Natural killer cell (primary cell): ENCODE results near the gene PPP3CA. TPM values are rescaled to one million over a fixed set of nuclear protein-coding genes. Genes with fewer than 3 reads are reported as not detected.

Experiments
- ATAC-seq, 3 donors: fragments of 150-1000 bp in 2 of 3; fragments of 200-7000 bp in 1 of 3; cut with Tn5 transposase; 1 replicate in 1 of 3; 2 replicates in 2 of 3; pipeline ENCODE4 v1.10.0; 2021; ENCODE audit warnings: mild to moderate bottlenecking in 2 of 3, moderate library complexity in 2 of 3
- DNase-seq, 2 donors: peaks; one replicate each; pipeline versions ENCODE4 v3.0.0 to v3.0.0-alpha.2; 2013 to 2021; ENCODE audit warnings: mixed read lengths in 1 of 2
- H3K27ac ChIP-seq: one replicate; pipeline ENCODE4 v1.5.1; 2013; ENCODE audit warnings: mild to moderate bottlenecking, low read length
- H3K27me3 ChIP-seq: one replicate; pipeline ENCODE4 v1.6.1; 2013; ENCODE audit warnings: low read length; ENCODE audit not compliant: control insufficient read depth, insufficient read depth
- H3K36me3 ChIP-seq: one replicate; pipeline ENCODE4 v1.6.1; 2013; ENCODE audit warnings: low read length; ENCODE audit not compliant: control insufficient read depth, insufficient read depth
- H3K4me1 ChIP-seq: one replicate; pipeline ENCODE4 v1.6.1; 2013; ENCODE audit warnings: low read length; ENCODE audit not compliant: control insufficient read depth, insufficient read depth
- H3K4me3 ChIP-seq: one replicate; pipeline ENCODE4 v1.5.1; 2013; ENCODE audit warnings: low read length
- H3K9me3 ChIP-seq: one replicate; pipeline ENCODE4 v1.6.1; 2013; ENCODE audit warnings: low read length; ENCODE audit not compliant: control insufficient read depth, insufficient read depth
- H3K27ac Mint-ChIP-seq, 2 donors: one replicate each; pipeline ENCODE4 v1.8.0; 2022; ENCODE audit warnings: mild to moderate bottlenecking in 2 of 2, mixed read lengths in 2 of 2, moderate library complexity in 1 of 2
- H3K27me3 Mint-ChIP-seq, 2 donors: one replicate each; pipeline ENCODE4 v1.8.0; 2022; ENCODE audit warnings: low read depth in 2 of 2, mixed read lengths in 2 of 2
- H3K36me3 Mint-ChIP-seq: one replicate; pipeline ENCODE4 v1.8.0; 2022; ENCODE audit warnings: mixed read lengths
- H3K4me1 Mint-ChIP-seq, 2 donors: one replicate each; pipeline ENCODE4 v1.8.0; 2022; ENCODE audit warnings: mixed read lengths in 2 of 2
- H3K4me3 Mint-ChIP-seq: one replicate; pipeline ENCODE4 v1.8.0; 2022; ENCODE audit warnings: mild to moderate bottlenecking, moderate library complexity, mixed read lengths
- H3K9me3 Mint-ChIP-seq, 2 donors: one replicate each; pipeline ENCODE4 v1.8.0; 2022; ENCODE audit warnings: mixed read lengths in 2 of 2
- CTCF ChIP-seq: fragments of 200-600 bp; IDR thresholded peaks from one replicate; pipeline ENCODE4 v1.8.0; 2022; ENCODE audit warnings: antibody characterized with exemption
- WGBS: methylation state at CpG from one replicate; pipeline ENCODE4 v1.1.7; 2013; ENCODE audit warnings: missing lambda C conversion rate; ENCODE audit not compliant: insufficient coverage; 5-methylcytosine and 5-hydroxymethylcytosine counted together
- intact Hi-C: fragments of 100-400 bp; cut with micrococcal nuclease; formaldehyde crosslinking; loops from one replicate; pipeline ENCODE4 v1.14.2; 2022
- total RNA-seq, 4 donors: library from RNA; stranded (reverse); fragments of 120-200 nt in 1 of 4; gene quantifications; one replicate each; pipeline versions ENCODE4 v1.2.3 to v1.2.4, GENCODE V29; 2013 to 2022

The PPP3CA gene
- total RNA-seq, 3 donors from 2014 or later (not counting 1 experiment from before 2014, with no cell fraction given): 53.1 to 73.1 (median 58.0) TPM

GRCh38 chr4:101065346-101065745 lies 282.0 kb downstream of the PPP3CA start:
- intact Hi-C loops: no loop called here
- Histone ChIP-seq H3K4me3 (no peak overlapping the region), H3K27ac (no peak overlapping the region), H3K27me3 (no peaks in the 10 kb centered on the region), H3K36me3 (peaks cover 28% of the 10 kb centered on the region), H3K9me3 (no peaks in the 10 kb centered on the region), H3K4me1 (no peaks in the 10 kb centered on the region)
- H3K4me1 Mint-ChIP-seq: peaks cover 11 to 22% of the 10 kb centered on the region in 2 donors
- no peak overlapping the region for H3K4me3 Mint-ChIP-seq
- peak overlapping the region in 1 of 2 donors; percentile 64 for H3K27ac Mint-ChIP-seq
- no peak for TF ChIP-seq CTCF
- WGBS: 89% methylated on average over 1 of the region's 1 CpG
- ATAC-seq (no peak), DNase-seq (no peak)
- H3K36me3 Mint-ChIP-seq: no peaks in the 10 kb centered on the region
- no peaks in the 10 kb centered on the region for H3K27me3 Mint-ChIP-seq
- no peaks in the 10 kb centered on the region for H3K9me3 Mint-ChIP-seq

DNA sequence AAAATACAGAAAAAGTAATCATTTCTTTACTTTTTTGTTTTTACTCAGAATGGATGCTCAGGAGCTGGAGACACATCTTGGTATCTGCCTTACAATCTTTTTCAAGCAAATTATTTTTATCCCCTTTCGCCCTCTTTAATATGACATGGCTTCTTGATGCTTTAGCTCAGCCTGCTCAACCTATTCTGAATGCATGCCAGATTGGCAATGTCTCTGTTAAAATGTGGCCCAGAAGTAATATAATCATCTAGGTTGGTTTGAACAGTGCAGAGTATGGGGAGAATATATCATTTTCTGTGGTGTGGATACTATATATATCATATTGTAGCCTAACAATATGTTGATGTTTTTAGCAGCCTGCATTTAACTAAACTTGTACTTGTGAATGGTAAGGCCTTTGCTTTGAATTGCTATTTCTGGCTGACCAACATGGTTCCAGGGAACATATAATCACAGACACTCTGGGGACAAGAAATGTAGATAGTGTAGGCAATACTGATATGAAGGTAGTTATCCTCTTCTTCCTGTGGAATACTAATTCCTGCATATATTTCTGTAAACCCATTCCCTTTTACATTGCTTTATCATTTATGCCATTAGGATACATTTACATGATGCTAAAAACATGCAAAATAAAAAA lies 282.7 kb downstream of the PPP3CA start:
- H3K27me3 ChIP-seq: no peaks in the 10 kb centered on the region
- Mint-ChIP-seq H3K27ac (peak overlapping the region in 1 of 2 donors; percentile 64), H3K4me1 (peaks cover 11 to 22% of the 10 kb centered on the region in 2 donors), H3K27me3 (no peaks in the 10 kb centered on the region), H3K9me3 (no peaks in the 10 kb centered on the region), H3K4me3 (no peak overlapping the region), H3K36me3 (no peaks in the 10 kb centered on the region)
- ATAC-seq (no peak), DNase-seq (no peak)
- H3K4me3 ChIP-seq: no peak overlapping the region
- no peak overlapping the region for H3K27ac ChIP-seq
- intact Hi-C loops: no loop called here
- WGBS: 100% methylated on average over 1 of the region's 1 CpG
- no peaks in the 10 kb centered on the region for H3K9me3 ChIP-seq
- peaks cover 32% of the 10 kb centered on the region for H3K36me3 ChIP-seq
- TF ChIP-seq CTCF: no peak
- H3K4me1 ChIP-seq: no peaks in the 10 kb centered on the region

GRCh38 chr4:101055392-101055791 lies 291.9 kb downstream of the PPP3CA start:
- Mint-ChIP-seq H3K9me3 (no peaks in the 10 kb centered on the region), H3K4me1 (peaks cover 6 to 28% of the 10 kb centered on the region in 2 donors), H3K27ac (peak overlapping the region in 1 of 2 donors; percentile 58), H3K27me3 (no peaks in the 10 kb centered on the region), H3K36me3 (no peaks in the 10 kb centered on the region), H3K4me3 (no peak overlapping the region)
- H3K27ac ChIP-seq: no peak overlapping the region
- no peaks in the 10 kb centered on the region for H3K27me3 ChIP-seq
- peaks cover 4% of the 10 kb centered on the region for H3K36me3 ChIP-seq
- intact Hi-C loops: no loop called here
- no peak for DNase-seq
- ATAC-seq: no peak
- no peak overlapping the region for H3K4me3 ChIP-seq
- H3K9me3 ChIP-seq: no peaks in the 10 kb centered on the region
- WGBS: 85% methylated on average over 2 of the region's 2 CpGs
- no peak for TF ChIP-seq CTCF
- H3K4me1 ChIP-seq: no peaks in the 10 kb centered on the region

DNA sequence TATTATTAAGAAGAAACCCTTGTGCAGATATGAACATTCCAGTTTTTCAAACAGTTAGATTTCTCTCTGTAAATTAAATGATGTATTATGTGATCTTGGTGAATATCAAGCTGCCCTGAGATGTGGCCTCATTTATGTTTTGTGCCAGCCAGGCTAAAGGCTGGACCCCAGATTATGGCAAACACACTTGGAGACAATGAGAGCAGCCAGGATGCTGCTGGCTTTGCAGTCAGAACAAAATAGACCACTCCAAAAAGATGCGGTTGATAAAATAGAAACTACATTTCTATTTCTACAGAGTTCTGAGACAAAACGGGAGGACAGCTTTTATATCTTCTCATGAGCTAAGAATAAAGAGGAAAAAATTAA lies 296.5 kb downstream of the PPP3CA start:
- peaks cover 9 to 13% of the 10 kb centered on the region in 2 donors for H3K4me1 Mint-ChIP-seq
- H3K4me3 ChIP-seq: no peak overlapping the region
- no peaks in the 10 kb centered on the region for H3K27me3 ChIP-seq
- peak overlapping the region in 1 of 2 donors; percentile 20 for H3K27ac Mint-ChIP-seq
- no peaks in the 10 kb centered on the region for H3K36me3 Mint-ChIP-seq
- H3K4me1 ChIP-seq: no peaks in the 10 kb centered on the region
- TF ChIP-seq CTCF: no peak
- no CpG with 5 or more reads among the region's 2 CpGs for WGBS
- no peak for ATAC-seq
- DNase-seq: no peak
- intact Hi-C loops: no loop called here
- H3K27ac ChIP-seq: no peak overlapping the region
- no peaks in the 10 kb centered on the region for H3K9me3 ChIP-seq
- peaks cover 3% of the 10 kb centered on the region for H3K36me3 ChIP-seq
- no peak overlapping the region for H3K4me3 Mint-ChIP-seq
- H3K27me3 Mint-ChIP-seq: no peaks in the 10 kb centered on the region
- no peaks in the 10 kb centered on the region for H3K9me3 Mint-ChIP-seq
